ENCODE measurements around the gene GPC5.

- no peak for TF ChIP-seq EZH2 (IDR thresholded peaks at IDR 0.05; ENCODE audit: borderline replicate concordance, low read depth, low read length, poor library complexity, severe bottlenecking)
- no peak for TF ChIP-seq CTCF (conservative IDR thresholded peaks at IDR 0.05; ENCODE audit: low read depth, low read length)
These were observed 825.8 kb downstream of the GPC5 start for GRCh38 chr13:92224052-92224821.

Data from A673 (cell line).